Measurements from ENCODE around the gene SSBP3.
"Not testable (repeated sequence)": the region's sequence is repeated elsewhere in the genome, so short reads cannot be mapped to it uniquely, and the experiment has no call there.

SSBP3 gene

DNA sequence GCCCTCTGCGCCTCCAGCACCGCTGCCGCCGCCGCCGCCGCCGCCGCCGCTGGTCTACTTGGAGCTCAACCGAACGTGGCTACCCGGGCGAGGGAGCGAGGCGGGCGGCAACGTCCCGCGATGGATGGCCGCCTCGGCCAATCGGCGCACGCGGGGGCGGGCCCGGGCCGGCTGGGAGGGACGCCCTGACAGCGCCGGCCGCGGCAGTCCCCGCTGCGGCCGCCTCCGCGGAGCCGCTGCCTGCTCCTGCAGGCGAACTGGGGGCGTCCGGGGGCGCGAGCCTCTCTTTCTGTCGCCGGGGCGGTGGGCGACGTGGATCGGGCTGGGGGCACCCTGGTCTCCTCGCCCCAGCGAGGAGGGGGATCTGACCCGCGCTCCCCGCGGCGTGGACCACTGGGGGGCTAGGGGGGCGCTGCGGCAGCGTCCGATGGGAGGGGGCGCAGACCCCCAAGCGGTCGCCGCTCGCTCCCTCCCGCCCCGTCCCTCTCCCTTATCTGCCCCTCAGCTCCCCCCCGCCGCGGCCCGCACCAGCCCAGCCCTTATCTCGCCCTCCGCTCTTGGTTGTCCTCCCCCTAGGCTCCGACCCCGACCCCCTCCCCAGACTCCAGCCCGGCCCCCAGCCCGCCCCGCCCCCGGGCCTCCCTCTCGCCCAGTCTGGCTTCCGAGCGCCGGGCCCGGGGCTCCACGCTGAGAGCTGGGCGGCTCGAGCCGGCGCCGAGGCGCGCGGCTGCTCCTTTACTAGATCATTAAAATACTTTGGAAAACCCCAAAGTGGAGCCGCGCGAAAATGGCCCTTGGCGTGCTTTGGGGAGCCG is at the start of gene SSBP3:
SSBP3 (minus strand) TSS at position 56 of the 815 bp plus-strand sequence.
- DNase-seq (ENCODE audit: low read depth), result peak; percentile 87

DNA sequence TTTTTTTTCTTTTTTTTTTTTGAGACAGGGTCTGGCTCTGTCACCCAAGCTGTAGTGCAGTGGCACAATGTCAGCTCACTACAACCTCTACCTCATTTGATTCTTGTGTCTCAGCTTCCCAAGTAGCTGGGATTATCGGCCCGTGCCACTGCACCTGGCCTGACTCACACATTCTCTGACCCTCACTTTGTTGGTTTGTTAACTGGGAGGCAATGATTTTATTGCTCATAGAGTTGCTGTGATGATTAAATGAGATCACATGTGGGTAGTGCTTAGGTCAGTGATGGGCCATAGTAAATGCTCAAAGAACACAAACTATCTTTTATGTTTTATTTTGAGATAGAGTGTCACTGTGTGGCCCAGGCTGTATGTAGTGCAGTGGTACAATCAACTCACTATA is 47.3 kb upstream of the SSBP3 start:
- DNase-seq (ENCODE audit: low read depth), result no peak

DNA sequence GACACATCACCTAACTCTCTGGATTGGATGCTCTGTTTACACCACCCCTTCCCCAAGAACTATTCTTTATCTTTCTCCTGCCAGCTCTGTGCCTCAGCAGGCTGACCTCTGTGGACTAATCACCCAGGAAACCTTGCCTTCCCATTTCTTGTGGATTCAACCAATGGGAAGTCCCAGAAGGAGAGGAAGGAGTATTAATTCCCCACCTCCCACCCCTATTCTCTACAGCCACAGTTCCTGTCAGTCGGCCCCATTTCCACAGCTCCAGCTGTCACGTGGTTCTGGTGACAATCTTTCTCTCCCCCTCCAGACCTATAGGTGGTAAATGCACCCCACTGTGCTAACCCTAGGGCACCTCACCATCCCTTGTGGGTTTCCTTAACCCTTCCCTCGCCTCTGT is 46.8 kb upstream of the SSBP3 start:
- DNase-seq (ENCODE audit: low read depth), result no peak

DNA sequence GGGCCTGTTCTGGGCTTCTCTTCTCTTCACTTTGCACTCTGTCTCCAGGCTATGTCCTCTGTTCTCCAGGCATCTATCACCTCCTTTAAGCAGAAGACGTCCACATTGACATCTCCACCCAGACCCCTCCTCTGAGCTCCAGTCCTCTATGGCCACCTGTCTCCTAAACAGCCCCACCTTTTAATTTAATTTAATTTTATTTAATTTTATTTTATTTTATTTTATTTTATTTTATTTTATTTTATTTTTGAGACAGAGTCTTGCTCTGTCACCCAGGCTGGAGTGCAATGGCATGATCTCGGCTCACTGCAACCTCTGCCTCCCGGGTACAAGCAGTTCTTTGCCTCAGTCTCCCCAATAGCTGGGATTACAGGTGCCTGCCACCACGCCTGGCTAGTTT is 43.2 kb upstream of the SSBP3 start:
- DNase-seq (ENCODE audit: low read depth), result not testable (repeated sequence)

DNA sequence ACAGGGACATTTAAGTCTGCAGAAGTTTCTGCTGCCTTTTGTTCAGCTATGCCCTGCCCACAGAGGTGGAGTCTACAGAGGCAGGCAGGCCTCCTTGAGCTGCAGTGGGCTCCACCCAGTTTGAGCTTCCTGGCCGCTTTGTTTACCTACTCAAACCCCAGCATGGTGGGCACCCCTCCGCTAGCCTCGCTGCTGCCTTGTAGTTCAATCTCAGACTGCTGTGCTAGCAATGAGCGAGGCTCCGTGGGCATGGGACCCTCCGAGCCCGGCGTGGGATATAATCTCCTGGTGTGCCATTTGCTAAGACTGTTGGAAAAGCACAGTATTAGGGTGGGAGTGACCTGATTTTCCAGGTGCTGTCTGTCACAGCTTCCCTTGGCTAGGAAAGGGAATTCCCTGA is 42.6 kb upstream of the SSBP3 start:
- not testable (repeated sequence) for DNase-seq (ENCODE audit: low read depth)

DNA sequence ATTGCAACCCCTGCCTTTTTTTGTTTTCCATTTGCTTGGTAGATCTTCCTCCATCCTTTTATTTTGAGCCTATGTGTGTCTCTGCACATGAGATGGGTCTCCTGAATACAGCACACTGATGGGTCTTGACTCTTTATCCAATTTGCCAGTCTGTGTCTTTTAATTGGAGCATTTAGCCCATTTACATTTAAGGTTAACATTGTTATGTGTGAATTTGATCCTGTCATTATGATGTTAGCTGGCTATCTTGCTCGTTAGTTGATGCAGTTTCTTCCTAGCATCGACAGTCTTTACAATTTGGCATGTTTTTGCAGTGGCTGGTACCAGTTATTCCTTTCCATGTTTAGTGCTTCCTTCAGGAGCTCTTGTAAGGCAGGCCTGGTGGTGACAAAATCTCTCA is 40.9 kb upstream of the SSBP3 start:
- DNase-seq (ENCODE audit: low read depth), result not testable (repeated sequence)

DNA sequence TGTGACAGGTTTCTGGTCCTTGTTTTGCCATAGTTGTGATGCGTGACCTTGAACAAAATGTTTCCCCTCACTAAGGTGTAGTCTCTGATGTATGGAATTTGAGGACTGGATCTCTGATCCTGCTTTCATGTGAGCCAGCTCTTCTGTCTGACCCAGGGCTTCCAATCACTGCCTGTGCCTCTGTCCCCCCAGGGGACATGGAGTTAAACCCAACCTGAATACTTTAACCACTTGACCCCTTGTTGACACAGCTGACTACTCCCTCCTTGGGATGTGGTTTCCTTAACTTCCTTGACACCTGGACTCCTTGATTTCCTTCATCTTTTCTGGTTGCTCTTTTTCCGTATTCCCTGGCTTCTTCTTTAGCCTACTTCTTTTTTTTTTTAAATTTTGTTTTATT is 36.0 kb upstream of the SSBP3 start:
- DNase-seq (ENCODE audit: low read depth), result no peak

DNA sequence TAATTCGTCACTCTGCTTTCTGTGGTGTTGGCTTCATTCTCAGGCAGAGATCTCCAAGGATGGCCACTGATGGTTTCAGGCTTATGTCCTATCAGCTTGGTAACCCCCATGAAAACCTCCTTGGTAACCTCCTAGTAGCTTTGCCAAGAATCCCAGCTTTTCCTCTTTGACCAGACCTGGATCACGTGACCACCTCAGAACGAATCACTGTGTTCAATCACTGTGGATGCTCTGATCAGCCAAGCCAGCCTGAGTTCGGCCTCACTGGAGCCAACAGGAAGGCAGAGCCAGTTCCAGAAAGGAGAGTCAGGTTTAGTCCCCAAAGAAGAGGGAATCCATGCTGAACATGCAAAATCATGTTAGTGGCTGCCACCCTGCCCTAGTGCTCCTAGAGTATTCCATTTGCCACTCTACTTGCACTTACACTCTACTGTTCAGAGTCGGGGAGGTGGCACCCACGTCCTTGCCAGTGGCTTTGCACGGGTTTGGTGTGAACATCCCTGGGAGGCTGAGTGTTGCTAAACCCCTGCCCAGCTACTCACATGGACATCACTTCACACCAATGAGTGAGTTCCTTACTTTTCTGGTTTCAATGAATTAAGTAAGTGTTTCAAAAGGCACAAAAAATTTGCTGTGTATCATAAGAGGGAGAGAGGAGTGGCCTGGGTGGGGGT is 33.5 kb upstream of the SSBP3 start:
- DNase-seq (ENCODE audit: low read depth), result no peak

DNA sequence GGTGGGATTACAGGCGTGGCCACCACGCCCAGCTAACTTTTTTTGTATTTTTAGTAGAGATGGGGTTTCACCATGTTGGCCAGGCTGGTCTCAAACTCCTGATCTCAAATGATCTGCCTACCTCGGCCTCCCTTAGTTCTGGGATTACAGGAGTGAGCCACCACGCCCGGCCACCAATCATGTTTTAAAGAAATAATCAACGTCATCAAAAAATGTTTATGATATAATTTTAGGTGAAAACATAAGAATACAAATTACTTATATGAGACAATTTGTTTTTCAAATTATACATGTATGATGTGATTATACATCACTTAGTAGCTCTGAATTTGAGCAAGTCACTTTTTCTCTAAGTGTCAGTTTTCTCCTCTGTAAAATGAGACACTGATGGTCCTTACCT is 31.6 kb upstream of the SSBP3 start:
- DNase-seq (ENCODE audit: low read depth), result no peak

DNA sequence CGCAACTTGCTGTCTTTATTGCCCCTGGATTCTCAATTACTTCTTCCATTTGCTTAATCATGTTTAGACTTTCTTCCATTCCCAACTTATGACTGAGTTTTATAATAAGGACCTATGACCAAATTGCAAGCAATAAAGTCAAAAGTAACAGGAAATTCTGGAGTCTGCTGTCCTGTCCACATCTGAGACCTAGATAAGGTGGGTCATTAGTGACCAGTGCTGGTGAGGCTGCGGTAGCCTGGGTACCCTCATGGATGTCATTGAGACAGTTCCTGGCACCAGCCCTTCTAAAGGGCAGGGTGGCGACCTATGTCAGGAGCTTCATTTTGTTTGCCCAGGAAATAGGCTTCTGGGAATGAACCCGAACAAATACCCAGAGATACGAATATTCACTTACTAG is 30.6 kb upstream of the SSBP3 start:
- no peak for DNase-seq (ENCODE audit: low read depth)

DNA sequence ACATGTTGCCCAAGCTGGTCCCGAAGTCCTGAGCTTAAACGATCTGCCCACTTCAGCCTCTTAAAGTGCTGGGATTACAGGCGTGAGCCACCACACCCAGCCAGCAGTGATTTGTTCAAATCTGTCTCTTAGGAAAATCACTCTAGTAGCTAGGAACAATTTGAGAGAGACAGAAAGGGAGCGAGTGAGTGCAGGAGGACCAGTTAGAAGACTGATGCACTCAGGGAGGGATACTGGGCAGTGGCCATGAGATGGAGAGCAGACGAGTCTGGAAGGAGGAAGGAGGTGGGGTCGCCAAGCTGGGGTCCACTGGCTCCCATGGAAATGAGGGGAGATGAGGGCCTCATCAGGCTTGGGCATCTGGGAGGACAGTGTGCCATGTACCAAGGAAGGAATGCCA is 23.6 kb upstream of the SSBP3 start:
- no peak for DNase-seq (ENCODE audit: low read depth)

DNA sequence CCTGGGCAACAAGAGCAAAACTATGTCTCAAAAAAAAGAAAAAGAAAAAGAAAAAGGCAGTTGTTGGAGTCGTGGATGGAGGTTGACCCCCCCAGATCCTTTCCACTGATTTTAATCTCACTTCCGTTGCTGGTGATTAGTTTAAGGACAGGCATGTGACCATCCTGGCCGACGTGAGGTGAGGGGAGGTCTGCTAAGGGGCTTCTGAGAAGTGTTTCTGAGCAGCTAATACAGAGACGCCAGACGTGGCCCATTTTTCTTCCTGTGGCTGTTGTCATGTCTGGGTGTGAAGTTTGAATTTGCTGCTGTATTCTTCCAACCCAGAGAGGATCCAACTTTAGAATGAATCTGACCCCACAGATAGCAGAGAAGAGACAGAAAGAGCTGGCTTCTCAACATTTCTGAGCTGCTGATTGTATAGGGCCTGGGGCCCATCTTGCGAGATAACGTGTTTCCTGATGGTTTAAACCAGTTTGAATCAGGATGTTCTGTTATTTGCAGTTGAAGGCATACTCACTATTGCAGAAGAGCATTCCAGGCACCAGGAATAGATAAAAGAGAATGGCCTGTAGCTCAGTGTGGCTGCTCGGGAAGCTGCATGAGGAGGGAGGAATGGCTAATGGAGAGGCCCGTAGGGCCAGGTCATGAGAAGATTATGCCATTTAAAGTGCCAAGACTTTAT is 22.8 kb upstream of the SSBP3 start:
- DNase-seq (ENCODE audit: low read depth), result no peak

DNA sequence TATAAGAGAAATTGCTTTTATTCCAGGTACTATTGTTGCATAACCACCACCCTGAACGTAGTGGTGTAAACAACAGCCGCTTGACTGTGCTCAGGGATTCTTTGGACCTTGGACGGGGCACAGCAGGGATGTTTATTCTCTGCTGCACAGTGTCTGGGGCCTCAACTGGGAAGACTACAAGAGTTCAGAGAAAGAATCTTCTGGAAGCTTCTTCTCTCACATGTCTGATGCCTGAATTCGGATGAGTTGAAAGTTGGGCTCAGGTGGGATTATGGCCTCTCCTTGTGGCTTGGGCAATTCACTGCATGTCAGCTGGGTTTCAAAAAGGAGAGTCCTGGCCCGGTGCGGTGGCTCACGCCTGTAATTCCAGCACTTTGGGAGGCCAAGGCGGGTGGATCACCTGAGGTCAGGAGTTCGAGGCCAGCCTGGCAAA is 19.0 kb upstream of the SSBP3 start:
- no peak for DNase-seq (ENCODE audit: low read depth)

DNA sequence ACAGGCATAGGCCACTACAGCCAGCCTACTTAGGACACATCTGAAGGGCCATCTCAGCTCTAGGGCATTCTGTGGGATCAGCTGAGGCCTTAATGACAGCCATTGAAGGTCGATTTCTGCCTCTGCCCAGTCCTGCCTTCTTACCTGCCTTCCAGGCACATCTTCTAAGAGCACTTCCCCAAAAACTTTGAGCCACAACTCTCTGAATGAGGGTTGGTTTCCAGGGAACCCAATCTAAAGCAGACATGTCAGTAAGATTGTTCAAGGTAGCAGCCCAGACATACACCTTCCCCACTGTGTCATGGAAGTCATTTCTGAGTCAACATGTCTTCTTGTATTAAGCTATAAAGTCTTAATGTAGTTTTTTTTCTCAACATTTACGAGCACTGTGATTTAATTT is 18.2 kb upstream of the SSBP3 start:
- DNase-seq (ENCODE audit: low read depth), result no peak

DNA sequence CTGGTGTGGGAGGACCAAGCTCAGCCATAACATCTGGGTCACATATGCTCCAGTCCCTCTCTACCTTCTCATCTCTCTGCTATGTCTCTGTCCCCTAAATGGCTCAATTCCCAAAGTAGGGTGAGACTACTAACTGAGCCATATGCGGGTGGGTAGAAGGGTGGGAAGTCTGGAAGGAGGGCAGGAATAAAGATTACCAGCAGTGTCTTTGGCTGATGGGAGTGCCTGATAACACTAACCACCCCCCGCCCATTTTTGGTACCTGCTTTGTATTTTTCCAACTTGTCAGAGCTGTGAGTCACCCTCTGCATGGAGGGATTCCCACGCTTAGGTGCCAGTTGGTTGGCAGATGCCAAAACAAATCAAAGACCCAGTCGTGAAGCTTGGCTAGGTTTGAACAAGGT is 14.9 kb upstream of the SSBP3 start:
- DNase-seq (ENCODE audit: low read depth), result no peak

DNA sequence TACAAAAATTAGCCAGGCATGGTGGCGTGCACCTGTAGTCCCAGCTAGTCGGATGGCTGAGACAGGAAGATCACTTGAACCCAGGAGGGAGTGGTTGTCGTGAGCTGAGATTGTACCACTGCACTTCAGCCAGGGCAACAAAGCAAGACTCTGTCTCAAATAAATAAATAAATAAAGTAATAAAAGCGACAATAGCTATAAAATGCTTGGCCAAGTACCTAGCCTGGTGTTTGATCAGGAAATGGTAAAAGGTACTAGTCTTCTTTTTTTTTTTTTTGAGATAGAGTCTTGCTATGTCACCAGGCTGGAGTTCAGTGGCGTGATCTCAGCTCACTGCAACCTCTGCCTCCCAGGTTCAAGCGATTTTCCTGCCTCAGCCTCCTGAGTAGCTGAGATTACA is 12.4 kb upstream of the SSBP3 start:
- DNase-seq (ENCODE audit: low read depth), result not testable (repeated sequence)

DNA sequence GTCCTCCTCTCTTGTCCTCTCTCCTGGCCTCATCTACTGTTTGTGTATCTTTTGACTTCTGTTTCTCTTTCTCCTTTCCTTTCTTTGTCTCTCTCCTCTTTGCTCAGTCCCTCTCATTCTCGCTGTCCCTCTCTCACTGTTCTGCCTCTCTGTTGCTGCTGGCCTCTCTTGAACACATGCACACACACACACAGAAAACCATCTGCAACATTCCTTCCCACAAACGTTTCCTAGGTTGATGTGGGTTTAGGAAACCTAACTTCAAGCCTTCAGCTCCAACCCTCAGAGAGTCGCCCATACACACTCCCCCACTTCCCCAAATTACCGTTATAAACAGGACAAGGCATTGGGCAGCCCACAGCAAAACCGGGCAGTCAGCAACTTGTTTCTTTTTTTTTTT is 10.9 kb upstream of the SSBP3 start:
- no peak for DNase-seq (ENCODE audit: low read depth)

DNA sequence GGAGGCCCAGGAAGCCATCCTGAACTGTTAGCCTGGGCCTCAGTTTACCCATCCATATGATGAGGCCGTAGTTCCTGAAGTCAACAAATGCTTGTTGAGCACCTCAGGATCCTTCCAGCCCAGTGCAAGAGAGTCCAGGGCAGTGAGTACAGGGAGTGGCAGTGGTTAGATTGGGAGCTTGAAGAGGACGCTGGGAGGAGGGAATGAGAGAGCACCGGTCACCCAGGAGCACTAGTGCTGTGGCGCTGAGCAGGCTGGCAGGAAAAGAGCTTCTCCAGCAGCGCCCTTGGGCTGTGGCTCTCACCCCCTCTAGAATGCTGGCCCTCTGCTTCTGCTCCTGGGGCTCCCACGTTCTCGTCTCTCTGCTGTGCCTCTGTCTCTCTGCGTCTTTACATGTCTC is 10.2 kb upstream of the SSBP3 start:
- DNase-seq (ENCODE audit: low read depth), result no peak

DNA sequence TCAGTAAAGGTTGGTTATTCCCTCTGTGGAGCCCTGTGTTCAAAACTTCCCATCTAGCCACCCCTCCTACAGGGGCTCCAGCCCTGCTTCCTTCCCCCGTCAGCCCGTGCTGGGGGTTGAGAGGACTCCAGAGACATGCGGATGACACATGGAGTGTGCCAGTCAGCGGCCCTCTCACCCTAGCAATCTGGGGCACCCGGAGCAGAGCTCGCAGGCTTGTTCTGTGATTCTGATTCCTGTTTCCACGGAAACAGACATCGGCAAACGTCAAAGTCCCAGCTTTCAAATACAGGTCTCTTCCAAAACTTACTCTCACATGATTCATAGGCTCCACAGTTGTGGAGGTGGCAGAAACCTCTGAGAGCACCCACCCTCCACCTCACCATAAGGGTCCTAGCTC is 9.8 kb upstream of the SSBP3 start:
- DNase-seq (ENCODE audit: low read depth), result no peak

DNA sequence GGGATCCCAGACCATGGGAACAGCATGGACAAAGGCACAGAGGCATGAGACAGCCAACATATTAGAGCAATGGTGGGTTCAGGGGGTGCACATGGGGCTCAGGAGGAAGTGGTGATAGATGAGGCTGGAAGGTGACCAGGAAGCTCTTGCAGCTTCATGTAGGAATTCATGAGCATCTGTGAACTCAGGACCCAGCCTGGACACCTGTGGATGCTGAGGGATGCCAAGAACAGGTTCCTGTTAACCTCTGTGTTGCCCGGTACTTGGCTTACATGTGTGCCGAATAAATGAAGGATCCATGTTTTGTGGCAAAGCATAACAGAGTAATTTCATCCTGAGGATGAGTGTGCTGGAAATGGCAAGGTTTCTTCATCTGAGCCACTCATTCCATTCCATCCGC is 9.3 kb upstream of the SSBP3 start:
- DNase-seq (ENCODE audit: low read depth), result no peak

DNA sequence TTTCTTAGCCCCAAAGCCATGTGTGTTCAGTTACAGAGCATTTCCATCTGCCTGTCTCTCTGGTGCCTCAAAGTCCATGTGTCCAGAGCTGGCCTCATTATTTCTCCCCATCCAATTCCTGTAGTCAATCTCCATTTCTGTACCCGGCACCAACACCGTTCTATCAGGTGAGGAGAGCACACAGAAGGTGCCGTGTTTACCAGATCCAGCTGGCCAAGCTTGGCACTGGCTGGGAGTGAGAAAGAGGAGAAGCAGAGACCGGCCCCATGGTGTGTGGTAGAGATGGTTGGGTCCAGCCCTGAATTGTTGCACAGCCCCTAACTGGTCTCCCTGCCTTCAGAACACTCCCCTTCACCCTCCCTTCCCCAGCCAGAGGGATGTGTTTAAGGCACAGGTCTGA is 7.5 kb upstream of the SSBP3 start:
- DNase-seq (ENCODE audit: low read depth), result no peak

DNA sequence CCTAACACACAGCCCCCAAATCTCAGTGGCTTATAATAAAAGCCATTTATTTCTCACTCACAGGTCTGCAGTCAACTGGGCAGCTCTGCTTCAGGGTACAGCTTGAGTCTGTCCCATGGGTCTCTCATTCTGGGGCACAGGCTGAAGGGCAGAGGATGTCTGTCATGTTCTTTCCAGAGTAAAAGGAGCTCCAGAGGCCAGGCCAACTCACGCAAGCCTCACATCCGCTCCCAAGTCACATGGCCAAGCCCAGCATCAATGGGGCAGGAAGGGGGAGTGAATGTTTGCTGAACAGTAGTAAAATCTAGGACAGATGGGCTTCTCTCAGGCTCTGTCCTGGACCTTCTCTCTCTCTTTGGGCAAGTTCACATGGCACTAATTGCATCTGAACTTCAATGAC is 7.1 kb upstream of the SSBP3 start:
- DNase-seq (ENCODE audit: low read depth), result no peak

DNA sequence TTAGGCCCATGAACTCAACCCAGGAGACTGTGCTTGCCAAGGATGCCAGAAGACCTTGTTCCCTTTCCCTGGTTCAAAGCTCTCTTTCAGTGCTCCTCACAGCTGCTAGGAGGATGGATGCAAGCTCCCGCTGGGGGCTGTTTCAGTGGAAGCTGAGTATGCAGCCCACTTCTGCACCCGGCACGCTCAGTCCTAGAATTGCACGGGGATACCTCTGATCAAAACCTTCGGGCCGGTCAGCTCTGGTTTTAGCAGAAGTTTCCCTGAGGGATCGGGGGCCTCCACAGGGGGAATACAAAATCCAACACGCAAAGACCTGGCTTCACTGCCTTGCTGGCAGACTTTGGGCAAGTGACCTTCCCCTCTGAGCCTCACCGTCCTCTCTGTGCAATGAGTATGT is 4.2 kb upstream of the SSBP3 start:
- DNase-seq (ENCODE audit: low read depth), result no peak
